Midbrain (tissue), 1 donor: ENCODE results near the gene LRRC47.
A peak's percentile ranks its signal among the peaks of the same experiment; 100 is the strongest.
"Not testable (repeated sequence)": the region's sequence is repeated elsewhere in the genome, so short reads cannot be mapped to it uniquely, and the experiment has no call there.

ENCODE experiments used
- DNase-seq: peaks from one replicate; lab custom pipeline; 2025; lab: John Stamatoyannopoulos, UW

LRRC47 gene

DNA sequence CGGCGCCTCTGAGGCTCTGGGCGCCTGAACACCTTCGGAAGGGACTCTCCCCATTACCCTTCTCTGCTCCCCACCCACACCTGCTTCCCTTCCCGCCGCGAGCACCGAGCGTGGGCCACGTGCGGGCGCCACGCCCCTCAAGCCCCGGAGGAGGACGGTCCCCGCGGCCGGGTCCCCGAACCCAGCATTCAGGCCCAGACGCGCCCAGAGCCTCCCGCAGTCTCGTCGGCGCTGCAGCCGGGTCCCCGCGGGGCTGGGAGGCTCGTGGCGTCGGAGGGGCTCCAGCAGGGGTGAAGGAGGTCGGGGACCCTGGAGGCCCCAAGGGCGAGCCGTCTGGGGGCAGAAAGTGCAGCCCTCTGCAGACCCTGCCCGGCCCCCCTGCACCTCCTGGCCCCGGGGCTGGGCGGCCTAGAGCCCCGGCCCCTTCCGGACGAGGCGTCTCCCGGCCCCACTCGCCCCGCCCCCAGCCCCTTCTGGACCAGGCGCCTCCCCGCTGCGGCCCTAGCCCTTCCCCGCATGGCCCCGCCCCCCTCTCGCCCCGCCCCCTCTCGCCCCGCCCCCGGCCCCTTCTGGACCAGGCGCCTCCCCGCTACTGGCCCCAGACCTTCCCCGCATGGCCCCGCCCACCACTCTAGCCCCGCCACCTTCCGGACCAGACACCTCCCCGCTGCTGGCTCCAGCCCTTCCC, 24.1 kb downstream of the LRRC47 start:
- DNase-seq: peak; percentile 35

DNA sequence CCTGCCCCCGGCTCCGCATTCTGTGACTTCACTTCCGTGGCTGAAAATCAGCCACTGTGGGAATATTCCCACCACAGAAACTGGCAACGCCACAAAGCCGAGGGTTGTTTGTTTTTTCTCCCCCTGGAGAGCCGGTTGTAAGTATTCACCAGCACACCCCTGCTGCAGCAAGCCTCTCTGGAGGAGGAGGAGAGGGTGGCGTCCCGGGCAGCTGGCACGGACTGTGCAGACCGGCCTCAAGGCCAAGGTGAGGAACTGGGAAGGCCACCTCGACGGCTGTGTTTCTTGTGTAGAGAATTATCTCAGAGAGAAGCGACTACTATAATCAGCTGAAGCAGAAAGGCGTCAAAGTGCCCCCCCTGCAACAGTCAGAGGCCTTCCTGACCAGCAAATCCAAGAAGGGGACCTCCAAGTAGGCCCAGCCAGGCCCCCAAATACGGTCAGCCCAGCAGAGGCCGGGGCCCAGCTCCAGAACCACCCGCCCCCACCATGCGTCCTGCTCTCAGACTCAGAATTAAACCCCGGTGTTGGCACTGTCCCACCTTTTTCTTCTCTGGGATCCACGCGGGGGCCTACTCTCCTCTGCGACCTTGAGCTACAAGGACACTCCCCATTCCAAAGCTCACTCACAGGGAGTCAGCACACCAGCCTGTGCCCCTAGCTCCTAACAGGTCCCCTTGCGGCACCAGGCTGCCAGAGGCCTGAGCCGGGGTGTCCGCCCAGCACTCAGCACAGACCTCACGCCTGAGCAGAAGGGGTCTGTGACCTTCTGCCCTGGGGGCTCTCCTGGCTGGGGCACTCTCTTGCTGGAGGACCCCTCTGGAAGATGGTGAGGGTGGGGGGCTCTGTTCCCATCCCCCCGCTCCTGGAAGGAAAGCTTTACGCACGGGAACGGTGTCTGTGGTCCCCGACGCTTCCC, 24.9 kb downstream of the LRRC47 start:
- no peak for DNase-seq

DNA sequence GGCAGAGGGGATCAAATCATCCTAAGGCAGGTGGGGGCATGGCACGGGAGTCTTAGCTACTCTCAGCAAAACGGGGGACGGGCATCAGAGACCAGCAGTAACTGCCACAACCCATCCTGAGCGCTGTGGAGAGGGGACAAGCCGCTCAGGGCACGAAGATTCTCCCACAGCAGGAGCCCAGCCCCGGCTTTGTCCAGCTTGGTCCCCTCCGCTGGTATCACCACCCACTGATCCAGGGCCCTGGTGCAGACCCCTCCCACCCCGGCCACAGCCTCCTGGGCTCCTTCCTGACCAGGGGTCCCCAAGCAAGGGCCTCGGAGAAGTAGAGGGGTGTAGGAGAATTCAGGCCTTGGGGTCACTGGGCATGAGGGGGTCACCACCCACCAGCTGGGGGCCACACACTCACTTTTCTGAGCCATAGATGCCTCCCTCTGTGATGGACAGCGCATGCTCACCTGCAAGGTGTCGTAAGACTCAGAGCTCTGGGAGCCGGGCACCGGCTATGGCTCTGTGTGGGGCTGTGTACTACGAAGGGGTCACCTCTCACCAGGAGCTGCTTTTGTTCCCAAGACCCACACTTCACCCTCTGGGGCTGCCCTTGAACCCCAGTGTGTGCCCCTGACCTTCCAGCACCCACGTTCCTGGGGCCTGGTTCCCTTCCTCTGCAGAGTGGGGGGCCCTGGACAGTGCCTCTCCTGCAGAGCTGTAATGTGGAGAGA, 26.1 kb downstream of the LRRC47 start:
- no peak for DNase-seq

DNA sequence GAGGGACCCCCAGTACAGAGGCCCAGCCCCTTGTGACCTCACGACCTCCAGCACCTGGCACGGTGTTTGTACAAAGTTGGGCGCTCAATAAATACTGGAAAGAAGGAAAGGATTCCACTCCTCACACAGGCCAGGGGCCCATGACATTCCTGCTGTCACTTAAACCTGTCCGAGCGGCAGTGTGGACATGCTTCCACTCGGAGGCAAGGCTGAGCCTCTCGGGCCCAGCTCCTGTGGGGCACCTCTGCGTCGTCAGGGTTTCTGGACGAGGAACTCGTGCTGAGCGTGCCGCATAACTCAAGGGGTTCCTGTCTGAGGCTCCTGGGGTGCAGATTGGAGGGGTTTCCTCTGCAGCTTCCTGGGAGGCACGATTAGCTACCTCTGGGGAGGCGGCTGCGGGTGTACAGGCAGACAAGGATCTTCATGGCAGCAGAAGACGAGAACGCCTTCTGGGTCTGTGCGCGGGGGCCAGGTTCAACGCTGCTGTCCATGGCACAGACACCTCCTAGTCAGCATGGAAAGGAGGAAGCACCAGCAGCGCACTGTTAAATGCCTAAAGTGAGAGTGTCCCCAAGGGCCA, 27.4 kb downstream of the LRRC47 start:
- no peak for DNase-seq

DNA sequence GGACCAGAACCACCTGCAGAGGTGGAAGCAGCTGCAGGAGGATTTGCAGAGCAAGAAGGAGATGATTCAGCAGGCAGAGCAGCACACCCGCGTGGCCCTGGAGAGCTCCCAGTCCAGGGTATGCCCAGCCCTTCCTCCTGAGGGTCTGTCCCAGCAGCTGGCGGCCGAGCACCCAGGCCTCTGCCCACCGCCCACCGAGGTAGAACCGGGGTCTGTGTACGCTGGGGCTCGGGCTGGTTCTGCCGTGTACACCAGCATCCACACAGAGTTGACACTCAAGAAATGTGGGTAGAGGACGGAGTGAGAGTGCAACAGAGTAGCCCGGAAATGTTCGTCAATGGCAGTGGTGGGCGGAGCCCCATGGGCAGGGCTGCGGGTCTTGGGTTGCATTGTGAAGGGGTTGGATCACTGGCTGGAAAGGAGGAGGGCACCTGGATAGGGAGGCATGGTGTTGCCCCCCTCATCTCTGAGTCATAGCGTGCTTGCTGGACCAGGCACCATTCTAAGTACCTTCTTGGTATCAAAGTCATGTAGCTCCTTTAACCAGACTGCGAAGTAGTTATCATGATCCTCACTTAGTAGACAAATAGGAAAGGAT, 28.9 kb downstream of the LRRC47 start:
- DNase-seq: no peak

DNA sequence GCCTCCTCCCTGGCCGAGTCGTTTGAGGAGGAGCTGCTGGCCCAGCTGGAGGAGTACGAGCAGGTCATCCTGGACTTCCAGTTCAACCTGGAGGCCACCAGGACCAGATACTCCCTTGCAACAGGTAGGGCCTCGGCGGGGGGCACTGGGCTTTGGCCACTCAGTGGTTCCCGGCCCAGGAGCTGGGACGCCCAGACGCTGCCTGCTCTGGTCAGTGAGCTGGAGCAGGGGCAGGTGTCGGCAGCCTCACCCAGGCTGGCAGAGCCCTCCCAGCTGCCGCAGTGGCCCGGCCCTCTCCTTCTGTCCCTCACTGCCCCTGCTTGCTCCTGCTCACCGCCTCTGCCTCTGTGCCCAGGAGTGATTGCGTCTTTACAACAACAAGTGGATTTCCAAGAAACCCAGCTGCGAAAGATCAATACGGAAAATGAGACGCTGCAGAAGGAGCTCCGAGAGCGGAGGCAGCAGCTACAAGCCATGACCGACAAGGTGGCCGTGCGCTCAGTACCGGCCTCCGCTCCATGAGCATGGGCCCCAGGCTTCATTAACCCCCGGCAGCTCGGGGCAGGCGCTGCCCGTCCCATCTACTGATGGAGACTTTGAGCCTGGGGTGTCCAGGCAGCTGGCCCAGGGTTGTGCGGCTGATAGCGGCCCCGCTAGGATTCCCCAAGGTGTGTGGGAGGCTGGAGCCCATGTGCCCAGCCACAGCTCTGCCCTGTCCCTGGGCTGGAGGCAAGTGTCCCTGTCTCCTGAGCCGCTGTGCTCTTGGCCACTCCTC, 32.8 kb downstream of the LRRC47 start:
- no peak for DNase-seq

DNA sequence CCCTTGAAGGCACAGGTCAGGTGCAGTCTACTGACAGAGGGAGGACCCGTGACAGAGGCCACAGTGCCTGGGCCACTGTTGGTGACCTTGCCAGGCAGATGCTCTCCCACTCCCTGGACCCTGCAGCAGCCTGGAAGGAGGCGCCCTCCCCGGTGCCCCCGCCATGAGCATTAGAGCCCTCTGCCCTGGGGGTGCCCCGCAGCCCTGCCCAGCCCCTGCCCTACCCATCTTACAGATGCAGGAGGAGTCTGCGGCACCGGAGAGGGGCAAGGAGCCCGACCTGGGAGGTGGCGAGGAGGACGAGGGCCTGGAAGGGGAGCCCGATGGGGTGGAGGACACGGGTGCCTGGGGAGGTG, 33.4 kb downstream of the LRRC47 start:
- DNase-seq: no peak

DNA sequence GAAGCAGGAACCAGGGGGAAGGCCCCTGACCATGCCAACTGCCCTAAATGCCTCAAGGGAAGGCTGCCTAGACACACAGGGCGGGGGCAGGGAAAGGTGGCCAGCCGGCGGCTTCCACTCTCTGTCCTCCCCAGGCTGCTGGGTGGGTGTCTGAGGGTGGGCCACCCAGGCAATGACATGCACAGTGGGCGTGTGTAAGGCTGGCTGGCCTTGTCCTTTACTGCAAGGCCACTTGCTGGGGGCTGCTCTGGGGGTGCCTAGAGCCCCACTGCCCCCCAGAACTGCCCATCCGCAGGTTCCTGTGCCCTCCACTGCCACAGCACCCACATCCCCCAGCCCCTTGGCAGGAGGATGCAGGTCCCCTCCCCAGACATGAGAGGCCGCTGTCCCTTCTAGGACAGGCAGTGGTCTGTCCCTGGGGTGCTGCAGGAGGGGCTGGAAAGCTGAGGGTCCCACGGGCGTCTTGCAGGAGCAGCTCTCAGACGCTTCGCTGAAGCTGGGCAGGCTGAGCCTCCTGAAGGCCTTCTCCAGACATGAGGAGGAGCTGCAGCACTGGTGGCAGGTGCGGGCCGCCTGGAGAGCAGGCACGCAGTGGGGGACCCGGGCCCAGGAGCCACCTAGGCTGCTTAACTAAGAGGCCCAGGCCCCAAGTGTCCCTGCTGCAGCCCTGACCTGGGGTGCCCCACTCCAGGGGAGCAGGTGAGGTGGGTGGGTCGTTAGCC, 34.0 kb downstream of the LRRC47 start:
- DNase-seq: no peak

DNA sequence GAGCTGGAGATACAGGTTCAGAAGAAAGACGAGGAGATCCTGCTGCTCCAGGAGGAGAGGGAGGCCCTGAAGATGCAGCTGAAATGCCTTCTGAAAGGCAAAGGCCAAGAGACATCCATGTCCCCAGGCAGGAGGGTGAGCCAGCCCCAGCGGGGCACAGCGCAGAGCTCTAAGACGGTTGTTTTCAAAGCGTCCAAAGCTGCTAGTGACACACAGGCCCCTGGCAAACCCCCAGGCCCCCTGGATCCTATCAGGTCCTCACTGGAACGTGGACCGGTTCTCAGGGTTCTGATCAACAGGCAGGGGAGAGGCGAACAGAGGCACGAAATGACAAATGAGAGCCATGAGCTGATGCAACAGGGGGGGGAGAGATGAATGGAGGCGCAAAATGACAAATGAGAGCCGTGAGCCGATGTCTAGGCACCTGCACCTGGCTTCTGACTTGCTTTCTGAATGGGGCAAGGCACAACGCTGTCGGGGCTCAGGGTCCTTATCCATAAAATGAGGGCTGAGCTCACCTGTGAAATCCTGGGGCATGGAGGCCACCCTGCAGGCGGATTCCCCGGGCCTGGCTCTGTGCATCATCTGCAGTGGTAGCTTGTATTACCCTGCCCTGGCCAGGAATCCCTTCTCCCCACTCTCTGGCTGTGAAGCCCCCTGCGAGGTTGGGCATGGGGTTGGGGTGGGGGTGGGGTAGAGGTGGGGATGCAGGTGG, 34.8 kb downstream of the LRRC47 start:
- no peak for DNase-seq

DNA sequence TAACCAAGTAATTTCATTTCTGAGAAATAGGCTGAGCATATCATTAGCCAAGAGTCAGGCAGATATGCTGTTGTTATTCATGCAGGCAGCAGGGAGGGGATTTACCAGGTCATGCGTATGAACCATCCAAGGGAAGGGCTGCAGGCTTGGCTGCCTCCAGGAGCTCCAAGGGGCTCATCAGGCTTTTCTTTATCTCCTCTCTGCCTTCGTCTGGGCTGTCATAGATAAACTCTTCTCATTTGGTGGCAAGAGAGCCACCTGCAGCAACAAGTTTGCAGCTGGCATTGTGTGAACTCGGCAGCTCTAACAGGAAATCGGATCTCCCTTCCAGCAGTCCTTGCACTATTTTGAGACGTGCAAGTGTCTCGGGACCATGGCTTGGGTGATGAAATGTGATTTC, 36.5 kb downstream of the LRRC47 start:
- no peak for DNase-seq

DNA sequence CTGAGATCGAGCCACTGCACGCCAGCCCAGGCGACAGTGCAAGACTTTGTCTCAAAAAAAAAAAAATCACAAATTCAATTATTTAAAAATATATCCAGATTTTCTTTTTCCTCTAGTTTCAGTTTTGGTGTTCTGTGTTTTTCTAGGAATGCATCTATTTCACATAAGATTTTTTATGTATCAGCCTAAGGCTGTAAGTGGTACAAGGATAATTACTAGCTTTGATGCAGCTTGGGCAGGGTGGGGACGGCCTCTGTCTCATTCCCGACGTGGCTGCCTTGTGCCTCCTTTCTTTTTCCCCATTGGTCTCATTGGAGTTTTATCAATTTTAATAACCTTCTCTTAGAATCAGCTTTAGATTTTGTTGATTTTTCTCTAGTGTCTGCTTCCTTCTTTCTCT, 37.1 kb downstream of the LRRC47 start:
- no peak for DNase-seq

DNA sequence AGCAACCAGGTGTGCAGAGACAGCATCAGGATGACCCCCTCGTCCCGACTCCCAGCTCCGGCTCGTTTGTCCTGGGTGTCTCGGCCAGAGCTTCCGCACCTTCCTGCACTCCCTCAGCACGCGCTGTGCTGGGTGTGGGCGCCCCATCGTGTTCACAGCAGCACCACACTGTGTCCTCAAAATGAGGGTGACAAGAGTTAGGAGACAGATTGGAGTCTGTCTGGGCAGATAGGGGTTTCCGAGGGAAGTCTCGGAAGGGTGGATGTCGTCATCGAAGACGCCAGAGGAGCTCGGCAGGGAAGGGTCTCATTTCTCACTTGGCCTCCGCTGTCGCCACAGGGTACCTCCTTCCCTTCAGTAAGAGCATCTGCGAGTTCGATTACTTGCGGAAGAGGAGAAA, 39.9 kb downstream of the LRRC47 start:
- DNase-seq: no peak

DNA sequence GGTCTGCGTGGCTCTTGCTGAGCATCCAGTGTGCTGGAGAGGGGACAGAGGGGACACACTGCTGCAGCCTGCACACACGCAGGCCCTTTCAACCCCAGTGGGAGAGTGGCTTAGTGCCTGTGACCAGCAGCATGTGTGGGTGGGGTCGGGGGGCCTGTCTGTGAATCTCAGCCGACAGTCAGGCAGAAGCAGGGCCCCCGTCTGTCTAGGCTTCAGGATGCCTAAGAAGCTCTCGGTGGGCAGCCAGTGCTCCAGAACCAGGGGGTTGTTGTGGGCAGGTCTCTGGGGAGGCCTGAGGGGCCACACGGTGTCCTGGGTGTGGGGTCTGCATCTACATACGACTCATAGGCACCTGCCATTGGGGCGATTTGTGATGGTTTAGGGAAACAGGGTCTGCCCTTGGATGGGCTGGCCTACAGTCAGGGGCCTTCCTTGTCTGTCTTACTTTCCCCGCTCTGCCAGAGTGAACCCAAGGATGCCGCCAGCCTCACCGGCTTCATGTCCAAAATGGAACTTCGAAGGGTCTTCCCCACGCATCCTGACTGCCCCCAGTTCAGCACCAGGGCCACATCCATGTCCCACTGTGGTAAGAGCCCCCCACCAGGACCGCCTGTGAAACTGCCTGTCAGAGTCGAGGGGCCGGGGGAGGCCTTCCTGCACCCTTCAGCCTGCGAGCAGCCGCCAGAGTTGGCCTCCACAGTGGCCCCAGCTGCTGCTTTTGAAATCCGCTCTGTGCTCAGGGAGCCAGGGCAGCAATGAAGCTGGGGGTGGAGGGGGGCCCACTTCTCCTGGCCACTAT, 42.4 kb downstream of the LRRC47 start:
- DNase-seq: no peak

DNA sequence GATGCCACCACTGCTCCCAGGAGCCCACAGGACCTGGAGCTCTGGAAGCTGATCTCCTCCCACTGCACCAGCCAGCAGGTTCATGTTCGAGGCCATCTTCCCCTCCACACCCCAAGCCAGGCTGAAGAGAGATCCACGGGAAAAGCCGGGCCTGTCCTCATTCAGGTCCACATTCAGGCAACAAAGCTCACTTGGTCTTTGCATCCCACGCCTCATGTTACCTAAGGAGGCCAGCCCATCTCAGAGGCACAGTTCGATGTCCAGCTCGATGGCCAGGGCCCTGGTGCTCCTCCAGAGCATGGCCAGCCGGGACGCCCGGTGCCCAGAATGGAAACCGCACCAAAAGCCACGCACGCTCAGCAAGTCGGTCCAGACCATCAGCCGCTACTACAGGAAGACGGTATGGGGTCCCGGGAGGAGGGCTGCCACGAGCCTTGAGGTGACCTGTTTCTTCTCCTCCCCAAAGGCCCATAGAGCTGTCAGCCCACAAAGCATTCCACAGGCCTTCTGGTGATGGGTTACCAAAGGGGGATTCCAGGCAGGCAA, 43.8 kb downstream of the LRRC47 start, which contains the start of gene CCDC27:
Gene CCDC27, plus strand, starts transcription at position 51 of the 546 bp plus-strand sequence. Its CDS starts 32 bp downstream, at position 83.
- no peak for DNase-seq

DNA sequence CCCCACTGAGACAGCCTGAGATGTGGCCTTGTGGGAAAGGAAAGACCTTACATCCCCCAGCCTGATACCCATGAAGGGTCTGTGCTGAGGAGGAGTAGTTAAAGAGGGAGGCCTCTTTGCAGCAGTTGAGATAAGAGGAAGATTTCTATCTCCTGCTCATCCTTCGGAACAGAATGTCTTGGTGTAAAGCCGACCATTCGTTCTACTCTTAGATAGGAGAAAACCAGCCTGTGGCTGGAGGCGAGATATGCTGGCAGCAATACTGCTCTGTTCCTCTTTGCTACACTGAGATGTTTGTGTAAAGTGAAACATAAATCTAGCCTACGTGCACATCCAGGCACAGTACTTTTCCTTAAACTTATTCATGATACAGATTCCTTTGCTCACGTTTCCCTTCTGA, 45.6 kb downstream of the LRRC47 start:
- DNase-seq: no peak

DNA sequence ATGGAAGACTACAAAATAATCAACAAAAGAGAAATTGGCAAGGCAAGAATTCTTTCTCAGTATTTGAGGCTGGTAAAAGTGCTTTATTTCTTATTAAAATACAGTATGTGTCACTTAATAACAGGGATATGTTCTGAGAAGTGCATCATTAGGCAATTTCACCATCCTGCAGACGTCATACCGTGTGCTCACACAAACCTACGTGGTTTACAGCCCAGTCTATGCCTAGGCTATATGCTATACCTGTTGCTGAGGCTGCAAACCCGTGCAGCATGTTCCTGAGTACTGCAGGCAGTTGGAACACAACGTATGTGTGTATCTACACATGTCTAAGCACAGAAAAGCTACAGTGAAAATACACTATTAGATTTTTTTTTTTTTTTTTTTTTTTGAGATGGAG, 46.8 kb downstream of the LRRC47 start:
- DNase-seq: no peak

DNA sequence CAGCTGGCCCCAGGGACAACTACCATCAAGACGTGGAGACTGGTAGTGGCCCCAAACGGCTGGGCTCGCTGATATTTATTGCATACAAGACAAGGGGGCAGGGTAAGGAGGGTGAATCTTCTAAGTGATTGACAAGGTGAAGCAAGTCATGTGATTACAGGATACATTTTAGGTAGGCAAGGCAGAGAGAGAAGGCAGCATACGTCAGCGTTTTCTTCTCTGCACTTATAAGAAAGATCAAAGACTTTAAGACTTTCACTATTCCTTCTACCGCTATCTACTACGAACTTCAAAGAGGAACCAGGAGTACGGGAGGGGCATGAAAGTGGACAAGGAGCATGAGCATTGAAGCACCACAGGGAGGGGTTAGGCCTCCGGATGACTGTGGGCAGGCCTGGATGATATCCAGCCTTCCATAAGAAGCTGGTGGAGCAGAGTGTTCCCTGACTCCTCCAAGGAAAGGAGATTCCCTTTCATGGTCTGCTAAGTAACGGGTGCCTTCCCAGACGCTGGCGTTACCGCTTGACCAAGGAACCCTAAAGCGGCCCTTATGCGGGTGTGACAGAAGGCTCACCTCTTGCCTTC, 47.9 kb downstream of the LRRC47 start:
- DNase-seq: not testable (repeated sequence)

DNA sequence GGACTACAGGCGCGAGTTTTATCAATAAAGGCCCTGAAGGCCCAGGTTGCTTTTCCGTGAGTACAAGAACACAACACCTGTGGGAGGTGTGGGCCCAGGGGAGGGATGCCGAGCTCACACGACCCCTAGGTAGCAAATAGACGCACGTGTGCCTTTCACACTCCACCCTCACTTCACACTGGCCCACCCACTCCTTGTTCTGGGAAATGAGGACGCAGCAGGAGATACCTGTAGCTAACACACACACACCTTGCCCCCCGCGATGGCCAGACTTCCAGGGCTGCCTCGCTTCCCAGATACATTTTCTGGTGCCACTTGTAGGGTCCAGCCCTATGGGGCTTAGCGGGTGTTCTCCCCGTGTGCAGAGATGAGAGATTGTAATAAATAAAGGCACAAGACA, 48.4 kb downstream of the LRRC47 start:
- DNase-seq: no peak
